Measurements from ENCODE around the gene MYO5A. TPM values are rescaled to one million over a fixed set of nuclear protein-coding genes. Genes with fewer than 3 reads are reported as not detected.

MYO5A gene
- total RNA-seq, 2 donors from 2014 or later = 12.3 to 21.5 TPM

DNA sequence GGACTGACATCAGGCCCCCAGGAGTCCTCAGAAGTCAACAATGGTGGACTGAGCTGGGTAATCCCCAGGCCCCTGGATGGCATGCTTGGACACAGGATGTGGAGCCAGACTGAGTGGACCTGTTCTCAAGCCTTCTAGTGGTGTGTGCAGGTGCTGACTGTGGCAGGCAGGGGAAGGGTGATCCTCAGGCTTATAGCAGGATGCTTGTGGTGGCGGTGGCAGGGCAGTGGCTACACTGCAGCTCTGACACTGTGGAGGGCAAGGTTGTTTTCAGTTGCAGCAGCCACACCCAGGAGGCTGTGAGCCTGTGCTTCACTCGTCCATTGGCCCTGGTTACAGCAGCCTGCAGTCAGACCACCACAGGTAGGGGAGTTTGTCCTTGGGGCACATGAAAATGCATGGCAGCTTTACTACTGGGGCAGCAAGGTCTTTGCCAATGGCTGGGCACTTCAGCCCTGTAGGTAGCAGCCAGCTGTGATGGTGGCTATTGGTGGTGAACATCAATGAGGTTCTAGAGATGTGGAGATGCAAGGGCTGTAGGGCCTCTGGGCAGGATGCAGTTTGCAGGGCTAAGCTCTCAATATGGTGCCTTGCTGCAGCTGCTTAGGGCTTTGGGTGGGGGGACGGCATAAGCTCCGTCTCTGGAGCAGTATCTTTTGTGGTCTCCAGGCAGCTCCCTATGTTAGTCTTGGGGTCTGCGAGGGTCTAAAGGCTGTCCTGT lies 17.5 kb upstream of the MYO5A start:
- no peak overlapping the region for H3K27ac ChIP-seq
- no peaks in the 10 kb centered on the region for H3K4me1 ChIP-seq
- no peaks in the 10 kb centered on the region for H3K27me3 ChIP-seq
- H3K4me3 ChIP-seq = no peak overlapping the region
- H3K9me3 ChIP-seq = no peaks in the 10 kb centered on the region
- TF ChIP-seq, protein P1, sequence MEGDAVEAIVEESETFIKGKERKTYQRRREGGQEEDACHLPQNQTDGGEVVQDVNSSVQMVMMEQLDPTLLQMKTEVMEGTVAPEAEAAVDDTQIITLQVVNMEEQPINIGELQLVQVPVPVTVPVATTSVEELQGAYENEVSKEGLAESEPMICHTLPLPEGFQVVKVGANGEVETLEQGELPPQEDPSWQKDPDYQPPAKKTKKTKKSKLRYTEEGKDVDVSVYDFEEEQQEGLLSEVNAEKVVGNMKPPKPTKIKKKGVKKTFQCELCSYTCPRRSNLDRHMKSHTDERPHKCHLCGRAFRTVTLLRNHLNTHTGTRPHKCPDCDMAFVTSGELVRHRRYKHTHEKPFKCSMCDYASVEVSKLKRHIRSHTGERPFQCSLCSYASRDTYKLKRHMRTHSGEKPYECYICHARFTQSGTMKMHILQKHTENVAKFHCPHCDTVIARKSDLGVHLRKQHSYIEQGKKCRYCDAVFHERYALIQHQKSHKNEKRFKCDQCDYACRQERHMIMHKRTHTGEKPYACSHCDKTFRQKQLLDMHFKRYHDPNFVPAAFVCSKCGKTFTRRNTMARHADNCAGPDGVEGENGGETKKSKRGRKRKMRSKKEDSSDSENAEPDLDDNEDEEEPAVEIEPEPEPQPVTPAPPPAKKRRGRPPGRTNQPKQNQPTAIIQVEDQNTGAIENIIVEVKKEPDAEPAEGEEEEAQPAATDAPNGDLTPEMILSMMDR (IDR thresholded peaks at IDR 0.05) = no peak
- no peak for DNase-seq (ENCODE audit: low spot score)
- peaks cover 12% of the 10 kb centered on the region for H3K36me3 ChIP-seq

DNA sequence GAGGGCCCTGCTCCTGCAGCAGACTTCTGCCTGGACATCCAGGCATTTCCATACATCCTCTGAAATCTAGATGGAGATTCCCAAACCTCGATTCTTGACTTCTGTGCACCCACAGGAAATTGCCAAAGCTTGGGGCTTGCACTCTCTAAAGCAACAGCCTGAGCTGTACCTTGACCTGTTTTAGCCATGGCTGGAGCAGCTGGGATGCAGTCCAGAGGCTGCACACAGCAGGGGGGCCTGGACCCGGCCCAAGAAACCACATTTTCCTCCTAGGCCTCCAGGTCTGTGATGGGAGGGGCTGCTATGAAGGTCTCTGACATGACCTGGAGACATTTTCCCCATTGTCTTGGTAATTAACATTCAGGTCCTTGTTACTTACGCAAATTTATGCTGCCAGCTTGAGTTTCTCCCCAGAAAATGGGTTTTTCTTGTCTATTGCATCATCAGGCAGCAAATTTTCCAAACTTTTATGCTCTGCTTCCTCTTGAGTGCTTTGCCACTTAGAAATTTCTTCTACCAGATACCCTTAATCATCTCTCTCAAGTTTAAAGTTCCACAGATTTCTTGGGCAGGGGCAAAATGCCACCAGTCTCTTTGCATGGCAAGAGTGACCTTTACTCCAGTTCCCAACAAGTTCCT lies 11.8 kb upstream of the MYO5A start:
- H3K27me3 ChIP-seq = no peaks in the 10 kb centered on the region
- H3K27ac ChIP-seq = no peak overlapping the region
- no peaks in the 10 kb centered on the region for H3K36me3 ChIP-seq
- H3K4me3 ChIP-seq = no peak overlapping the region
- no peak for DNase-seq (ENCODE audit: low spot score)
- TF ChIP-seq, protein P1 (IDR thresholded peaks at IDR 0.05) = no peak
- H3K4me1 ChIP-seq = no peaks in the 10 kb centered on the region
- no peaks in the 10 kb centered on the region for H3K9me3 ChIP-seq

GRCh38 chr15:52537459-52537858 lies 8.8 kb upstream of the MYO5A start:
- Histone ChIP-seq H3K4me1 (no peaks in the 10 kb centered on the region), H3K36me3 (no peaks in the 10 kb centered on the region), H3K4me3 (no peak overlapping the region), H3K9me3 (no peaks in the 10 kb centered on the region), H3K27me3 (no peaks in the 10 kb centered on the region), H3K27ac (no peak overlapping the region)
- no peak for DNase-seq (ENCODE audit: low spot score)
- TF ChIP-seq, protein P1 (IDR thresholded peaks at IDR 0.05) = no peak

- no peaks in the 10 kb centered on the region for H3K27me3 ChIP-seq
- no peak for DNase-seq (ENCODE audit: low spot score)
- TF ChIP-seq, protein P1 (IDR thresholded peaks at IDR 0.05) = no peak
These were observed 3.7 kb upstream of the MYO5A start for GRCh38 chr15:52532427-52532826.

DNA sequence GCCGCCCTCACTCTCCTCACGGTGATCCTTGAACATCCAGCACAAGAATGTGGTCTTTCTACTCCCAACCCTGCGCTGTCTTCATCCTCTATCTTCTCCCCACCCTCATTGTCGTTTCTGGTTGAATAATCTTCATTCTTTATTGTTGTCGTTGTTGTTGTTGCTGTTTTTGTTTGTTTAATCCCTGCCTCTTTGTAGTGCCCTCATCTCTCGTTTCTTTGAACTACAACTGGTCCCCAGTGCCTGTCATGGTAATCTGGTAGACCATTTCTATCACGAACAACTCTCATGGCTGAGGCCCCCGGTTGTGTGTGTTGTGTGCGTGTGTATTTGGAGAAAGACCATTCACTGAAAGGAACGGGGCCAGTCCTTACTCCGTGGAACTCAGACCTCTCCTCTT lies 1.3 kb upstream of the MYO5A start:
- Histone ChIP-seq H3K4me3 (peak overlapping the region; percentile 63 to 89), H3K36me3 (no peaks in the 10 kb centered on the region), H3K9me3 (no peaks in the 10 kb centered on the region), H3K27ac (peak overlapping the region in 1 of 2 donors; percentile 88), H3K4me1 (peaks cover 0 to 17% of the 10 kb centered on the region in 2 donors), H3K27me3 (no peaks in the 10 kb centered on the region)
- TF ChIP-seq, protein P1 (IDR thresholded peaks at IDR 0.05) = no peak
- no peak for DNase-seq (ENCODE audit: low spot score)

More at GRCh38 chr15:52532427-52532826, 3.7 kb upstream of the MYO5A start:
- H3K4me1 ChIP-seq = peaks cover 0 to 14% of the 10 kb centered on the region in 2 donors
- no peak overlapping the region for H3K27ac ChIP-seq
- no peak overlapping the region for H3K4me3 ChIP-seq
- H3K36me3 ChIP-seq = no peaks in the 10 kb centered on the region
- no peaks in the 10 kb centered on the region for H3K9me3 ChIP-seq

Data from right atrium auricular region (tissue), 2 donors.